ENCODE results near the gene WDR88.
"Not testable (repeated sequence)": the region's sequence is repeated elsewhere in the genome, so short reads cannot be mapped to it uniquely, and the experiment has no call there.

The WDR88 gene

DNA sequence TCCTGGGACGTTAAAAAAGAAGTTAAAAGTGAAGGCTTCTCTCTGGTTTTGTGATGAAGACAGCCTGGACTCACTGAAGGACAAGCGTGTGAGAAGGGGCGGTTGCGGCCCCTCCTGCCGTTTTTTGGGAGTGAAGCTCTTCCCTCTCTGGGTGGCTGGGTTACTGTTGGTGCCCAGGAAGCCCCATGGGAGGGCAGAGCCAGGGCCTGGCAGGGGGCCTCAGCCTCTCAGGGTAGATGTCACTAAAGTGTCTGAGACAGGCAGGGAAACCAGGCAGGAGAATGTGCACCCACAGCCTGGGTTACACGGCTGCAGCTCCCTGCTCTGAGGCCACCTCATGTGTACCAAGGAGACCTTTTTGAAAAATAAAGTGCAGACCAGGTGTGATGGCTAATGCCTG, 1.5 kb upstream of the WDR88 start:
- no peak for DNase-seq

DNA sequence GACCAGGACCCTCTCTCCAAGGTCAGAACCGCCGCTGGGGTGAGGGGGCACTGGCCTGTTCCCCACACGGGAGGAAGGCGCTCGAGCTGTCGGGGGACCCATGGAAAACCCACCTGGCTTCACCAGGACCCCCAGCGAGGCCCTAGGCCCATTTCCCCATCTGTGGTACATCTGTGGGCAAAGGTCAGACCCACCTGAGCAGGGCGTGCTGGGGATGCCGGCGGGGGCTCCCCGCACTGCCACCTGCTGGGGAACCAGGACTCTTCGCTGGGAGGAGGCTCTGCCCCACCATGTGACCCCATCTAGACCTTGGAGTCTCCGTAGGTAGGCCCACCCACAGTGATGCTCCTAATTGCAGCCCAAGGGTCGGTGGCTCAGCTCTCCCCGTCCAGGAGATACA, 511 bp downstream of the WDR88 start:
- no peak for DNase-seq

DNA sequence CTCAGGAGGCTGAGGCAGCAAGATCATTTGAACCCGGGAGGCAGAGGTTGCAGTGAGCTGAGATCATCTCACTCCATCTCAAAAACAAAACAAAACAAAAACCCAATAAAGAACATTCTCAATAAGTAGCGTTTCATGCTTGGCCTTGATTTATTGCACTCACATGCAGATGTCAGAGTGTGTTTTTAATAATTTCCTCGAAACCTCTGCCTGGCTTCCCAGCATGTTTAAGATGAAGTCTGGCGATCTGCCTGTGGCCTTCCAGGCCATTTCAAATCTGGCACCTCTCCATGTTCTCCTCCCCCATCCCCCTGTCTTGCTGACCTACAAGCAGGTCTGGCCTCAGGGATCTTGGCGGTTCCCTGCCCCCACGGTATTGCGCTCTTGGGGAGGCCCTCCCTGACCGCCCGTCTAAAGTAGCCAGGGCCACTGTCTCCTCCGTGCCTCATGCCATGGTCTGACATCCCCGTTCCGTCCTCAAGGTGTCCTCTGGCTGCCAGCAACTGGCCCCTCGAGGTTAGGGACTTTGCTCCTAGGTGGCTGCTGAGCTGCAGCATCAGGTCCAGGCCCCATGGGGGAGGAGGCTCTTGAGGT, 1.6 kb downstream of the WDR88 start:
- DNase-seq = no peak

DNA sequence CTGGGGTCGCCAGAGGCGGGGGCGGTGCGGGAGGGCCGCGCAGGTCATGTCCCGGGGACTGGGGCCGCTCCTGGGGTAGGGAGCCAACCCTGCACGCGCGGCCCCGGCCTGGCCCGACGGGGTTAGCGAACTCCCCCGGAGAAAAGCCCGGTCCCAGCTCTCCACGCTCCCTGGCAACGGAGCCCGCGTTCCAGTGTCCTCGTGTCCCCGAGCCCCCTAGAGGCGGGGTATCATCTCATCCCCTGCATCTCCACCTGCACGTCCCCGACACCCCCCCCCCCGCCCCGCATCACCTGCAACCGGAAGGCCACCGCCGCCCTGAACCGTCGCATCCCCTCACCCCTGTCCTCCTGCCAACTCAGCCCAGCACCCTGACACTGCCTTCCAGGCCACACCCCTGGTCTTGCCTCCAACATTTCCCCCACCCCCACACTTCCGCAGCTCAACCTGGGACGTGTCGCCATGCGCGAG, 2.7 kb downstream of the WDR88 start:
- no peak for DNase-seq

DNA sequence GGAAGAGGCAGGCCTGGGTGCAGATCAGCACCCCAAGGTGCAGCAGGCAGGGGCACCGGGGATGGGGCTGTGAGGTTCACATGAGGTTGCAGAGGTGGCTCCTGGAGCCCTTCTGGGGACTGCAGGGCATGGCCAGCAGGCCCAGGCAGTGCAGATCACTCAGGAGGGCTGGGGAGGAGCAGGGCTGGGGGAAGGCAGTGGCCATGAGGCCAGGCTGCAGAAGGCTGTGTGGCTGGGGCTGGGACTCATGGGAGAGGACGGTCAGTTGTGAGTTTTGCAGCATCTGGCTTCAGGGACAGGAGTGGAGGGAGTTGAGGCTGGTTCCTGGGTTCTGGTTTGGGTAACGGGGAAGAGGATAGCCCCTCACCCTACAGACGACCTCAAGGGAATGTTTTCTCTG, 7.3 kb downstream of the WDR88 start:
- DNase-seq = no peak

DNA sequence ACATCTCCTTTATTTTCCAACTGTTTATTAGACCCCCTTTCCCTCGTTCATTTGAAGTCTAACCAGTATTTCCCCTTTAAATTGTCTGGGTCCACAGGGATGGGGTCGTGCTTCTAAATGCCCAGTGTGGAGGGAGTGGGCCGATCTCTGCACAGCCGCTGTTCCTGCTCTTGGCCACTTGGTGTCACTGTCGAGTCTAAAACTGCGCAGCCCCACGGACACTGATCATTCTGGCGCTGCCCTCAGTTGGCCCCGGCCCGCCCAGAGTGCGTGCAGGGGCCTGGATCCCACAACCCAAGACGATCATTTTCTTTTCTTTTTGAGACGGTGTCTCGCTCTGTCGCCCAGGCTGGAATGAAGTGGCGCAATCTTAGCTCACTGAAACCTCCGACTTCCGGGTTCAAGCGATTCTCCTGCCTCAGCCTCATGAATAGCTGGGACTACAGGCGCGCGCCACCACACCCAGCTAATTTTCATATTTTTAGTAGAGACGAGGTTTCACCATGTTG, 12.0 kb downstream of the WDR88 start:
- DNase-seq = peak; percentile 71

DNA sequence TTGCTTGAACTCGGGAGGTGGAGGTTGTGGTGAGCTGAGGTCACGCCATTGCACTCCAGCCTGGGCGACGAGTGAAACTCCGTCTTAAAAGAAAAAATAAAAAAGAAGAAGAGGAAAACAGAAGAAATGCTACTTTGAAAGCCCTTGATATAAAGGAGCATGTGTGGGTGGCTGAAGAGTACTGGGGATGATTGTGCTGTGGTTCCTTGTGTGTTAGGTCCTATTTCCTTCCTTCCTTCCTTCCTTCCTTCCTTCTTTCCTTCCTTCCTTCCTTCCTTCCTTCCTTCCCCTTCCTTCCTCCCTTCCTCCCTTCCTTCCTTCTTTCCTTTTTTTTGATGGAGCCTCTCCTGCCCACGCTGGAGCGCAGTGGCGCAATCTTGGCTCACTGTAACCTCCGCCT, 14.3 kb downstream of the WDR88 start:
- DNase-seq = no peak

DNA sequence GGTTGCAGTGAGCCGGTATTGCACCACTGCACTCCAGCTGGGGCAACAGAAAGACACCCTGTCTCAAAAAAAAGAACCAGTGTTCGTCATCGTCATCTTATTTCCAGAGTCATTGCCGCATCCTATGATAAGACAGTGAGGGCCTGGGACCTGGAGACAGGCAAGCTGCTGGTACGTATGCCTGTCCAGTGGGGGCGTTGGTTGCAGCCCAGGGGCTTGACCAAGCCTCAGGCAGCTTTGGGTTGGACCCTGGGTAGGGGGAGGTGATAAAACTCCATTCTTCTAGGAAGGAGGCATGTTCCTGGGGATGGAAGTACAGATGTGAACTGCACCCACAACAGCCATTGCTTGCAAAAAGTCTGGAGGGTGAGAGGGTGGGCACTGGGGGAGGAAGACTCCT, 15.6 kb downstream of the WDR88 start:
- no peak for DNase-seq

DNA sequence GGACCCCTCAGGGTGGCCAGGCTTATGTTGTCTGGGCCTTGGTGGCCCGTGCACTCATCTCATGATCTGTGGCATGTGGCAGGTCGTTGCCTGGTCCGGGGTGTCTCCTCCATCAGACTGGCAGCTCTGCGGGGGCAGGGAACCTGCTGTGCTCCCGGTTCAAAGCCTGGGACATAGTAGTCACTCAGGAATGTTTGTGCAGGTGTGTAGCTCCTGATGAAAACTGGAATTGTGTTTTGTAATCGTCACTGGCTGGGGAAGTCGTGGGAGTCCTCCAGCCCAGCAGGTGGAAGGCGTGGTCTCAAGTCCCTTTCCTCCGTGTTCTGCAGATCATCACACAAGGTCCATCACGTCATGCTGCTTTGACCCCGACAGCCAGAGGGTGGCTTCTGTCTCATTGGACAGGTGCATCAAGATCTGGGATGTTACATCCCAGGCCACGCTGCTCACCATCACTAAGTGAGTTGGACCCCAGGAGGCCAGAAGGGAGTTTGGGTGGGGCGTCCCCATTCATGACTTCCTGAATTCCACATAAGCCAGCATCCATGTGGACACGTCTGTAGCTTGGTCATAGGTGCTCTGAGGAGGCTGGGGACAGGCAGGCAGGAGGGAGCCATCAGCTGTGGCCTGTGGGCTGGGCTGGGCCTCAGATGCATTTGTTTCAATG, 19.1 kb downstream of the WDR88 start:
- no peak for DNase-seq

DNA sequence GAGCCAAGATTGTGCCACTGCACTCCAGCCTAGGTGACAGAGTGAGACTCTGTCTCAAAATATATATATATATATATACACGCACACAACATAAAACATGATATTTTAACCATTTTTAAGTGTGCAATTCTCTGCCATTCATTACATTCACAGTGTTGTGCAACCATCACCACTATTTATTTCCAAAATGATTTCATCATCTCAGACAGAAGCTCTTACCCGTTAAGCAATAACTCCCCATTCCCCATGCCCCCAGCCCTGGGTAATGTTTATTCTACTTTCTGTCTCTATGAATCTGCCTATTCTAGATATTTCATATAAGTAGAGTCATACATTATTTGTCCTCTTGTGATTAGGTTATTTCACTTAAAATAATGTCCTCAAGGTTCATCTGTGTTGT, 20.3 kb downstream of the WDR88 start:
- peak; percentile 69 for DNase-seq

DNA sequence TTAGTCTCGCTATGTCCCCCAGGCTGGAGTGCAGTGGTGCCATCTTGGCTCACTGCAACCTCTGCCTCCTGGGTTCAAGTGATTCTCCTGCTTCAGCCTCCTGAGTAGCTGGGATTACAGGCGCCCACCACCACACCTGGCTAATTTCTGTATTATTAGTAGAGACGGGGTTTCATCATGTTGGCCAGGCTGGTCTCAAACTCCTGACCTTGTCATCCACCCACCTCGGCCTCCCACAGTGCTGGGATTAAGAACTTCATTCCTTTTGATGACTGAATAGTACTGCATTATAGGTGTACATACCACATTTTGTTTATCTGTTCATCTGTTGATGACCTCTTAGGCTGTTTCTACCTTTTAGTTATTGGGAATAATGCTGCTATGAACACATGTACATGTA, 20.7 kb downstream of the WDR88 start:
- DNase-seq = not testable (repeated sequence)

DNA sequence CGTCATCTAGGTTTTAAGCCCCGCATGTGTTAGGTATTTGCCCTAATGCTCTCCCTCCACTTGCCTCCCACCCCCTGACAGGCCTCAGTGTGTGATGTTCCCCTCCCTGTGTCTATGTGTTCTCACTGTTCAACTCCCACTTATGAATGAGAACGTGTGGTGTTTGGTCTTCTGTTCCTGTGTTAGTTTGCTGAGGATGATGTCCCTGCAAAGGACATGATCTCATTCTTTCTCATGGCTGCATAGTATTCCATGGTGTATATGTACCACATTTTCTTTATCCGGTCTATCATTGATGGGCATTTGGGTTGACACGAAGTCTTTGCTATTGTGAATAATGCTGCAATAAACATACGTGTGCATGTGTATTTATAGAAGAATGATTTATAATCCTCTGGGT, 22.4 kb downstream of the WDR88 start:
- not testable (repeated sequence) for DNase-seq

DNA sequence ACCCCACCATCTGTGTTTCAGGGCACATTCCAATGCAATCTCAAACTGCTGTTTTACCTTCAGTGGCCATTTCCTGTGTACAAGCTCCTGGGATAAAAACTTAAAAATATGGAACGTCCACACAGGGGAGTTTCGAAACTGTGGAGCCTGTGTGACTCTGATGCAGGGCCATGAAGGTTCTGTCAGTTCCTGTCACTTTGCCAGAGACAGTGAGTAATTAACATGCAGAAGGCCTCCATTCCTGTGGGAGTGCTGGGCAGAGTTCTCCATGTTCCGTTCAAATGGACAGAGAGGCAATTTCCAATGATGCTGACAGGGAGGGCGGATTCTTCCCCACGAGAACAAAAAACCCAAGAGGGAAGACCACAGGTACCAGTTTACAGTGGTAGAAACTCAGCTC, 24.4 kb downstream of the WDR88 start:
- peak; percentile 48 for DNase-seq

DNA sequence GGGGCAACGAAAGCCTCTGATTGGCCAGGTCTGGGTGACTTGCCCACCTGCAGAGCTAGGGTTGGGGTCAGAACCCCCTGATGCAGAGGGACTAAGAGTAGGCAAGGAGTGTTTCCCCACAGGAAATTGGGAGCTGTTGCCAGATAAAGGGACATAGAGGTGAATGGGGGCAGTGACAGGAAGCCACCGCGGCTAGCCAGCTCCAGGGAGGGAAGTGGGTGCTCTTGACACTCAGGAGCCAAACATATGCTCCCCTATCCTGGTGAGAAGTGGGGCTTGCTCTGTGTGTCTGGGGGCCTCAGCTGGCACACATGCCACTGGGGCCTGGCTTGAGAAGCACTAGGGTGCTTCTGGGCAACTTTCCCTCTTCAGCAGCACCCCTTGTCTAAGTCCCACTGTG, 26.0 kb downstream of the WDR88 start:
- DNase-seq = no peak

DNA sequence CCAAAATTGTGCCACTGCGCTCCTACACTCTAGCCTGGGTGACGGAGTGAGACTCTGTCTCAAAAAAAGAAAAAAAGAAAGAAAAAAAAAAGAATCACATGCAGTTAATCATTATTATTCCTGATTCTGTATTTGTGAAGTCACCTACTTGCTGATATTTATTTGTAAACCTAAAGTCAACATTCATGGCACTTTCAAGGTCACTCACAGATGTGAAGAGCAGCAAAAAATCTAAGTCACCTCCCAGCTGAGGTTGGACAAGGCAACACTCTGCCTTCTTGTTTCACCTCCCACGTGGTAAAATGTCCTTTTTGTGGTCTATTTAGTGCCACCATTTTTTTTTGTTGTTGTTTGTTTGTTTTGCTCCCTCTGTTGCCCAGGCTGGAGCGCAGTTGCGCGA, 26.5 kb downstream of the WDR88 start:
- no peak for DNase-seq

DNA sequence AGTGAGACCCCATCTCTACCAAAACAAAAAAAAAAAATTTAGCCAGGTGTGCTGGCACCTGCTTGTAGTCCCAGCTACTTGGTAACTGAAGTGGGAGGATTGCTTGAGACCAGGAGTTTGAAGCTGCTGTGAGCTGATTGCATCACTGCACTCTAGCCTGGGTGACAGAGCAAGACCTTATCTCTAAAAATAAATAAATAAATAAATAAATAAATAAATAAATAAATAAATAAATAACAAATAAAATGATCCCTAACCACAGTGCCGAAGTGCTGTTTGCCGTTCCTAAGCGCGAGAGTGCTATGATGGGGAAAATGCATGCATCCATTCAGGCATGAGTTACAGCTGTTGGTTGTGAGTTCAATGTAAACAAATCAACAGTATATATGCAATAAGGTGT, 27.2 kb downstream of the WDR88 start:
- DNase-seq = no peak

DNA sequence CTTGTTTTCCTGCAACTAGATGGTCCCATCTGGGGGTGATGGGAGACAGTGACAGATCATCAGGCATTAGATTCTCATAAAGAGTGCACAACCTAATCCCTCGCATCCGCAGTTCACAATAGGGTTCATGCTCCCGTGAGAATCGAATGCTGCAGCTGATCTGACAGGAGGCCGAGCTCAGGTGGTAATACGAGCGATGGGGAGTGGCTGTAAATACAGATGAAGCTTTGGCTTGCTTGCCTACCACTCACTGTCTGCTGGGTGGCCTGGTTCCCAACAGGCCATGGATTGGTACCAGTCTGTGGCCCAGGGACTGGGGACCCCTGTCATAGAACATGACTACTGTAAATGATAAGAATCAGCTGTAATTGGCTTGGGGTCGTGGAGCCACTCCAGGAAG, 28.0 kb downstream of the WDR88 start:
- DNase-seq = no peak

DNA sequence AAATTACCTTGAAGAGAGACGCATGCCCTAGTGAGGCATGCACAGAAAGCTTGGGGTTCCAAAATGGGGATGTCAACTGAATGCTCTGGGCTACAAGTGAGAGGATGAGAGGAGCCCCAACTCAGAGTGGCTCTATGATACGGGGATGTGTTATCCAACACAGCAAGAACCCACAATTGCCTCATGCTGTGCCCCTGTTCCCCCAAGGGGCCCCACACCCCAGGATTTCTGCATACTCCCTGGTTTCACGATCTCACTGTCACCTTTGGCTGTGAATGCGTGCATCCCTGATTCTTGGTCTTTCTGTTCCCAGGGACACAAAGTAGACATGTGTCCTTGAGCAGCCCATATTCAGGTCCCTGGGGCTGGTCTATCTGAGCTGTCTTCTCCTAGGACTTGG, 29.3 kb downstream of the WDR88 start:
- DNase-seq = no peak

DNA sequence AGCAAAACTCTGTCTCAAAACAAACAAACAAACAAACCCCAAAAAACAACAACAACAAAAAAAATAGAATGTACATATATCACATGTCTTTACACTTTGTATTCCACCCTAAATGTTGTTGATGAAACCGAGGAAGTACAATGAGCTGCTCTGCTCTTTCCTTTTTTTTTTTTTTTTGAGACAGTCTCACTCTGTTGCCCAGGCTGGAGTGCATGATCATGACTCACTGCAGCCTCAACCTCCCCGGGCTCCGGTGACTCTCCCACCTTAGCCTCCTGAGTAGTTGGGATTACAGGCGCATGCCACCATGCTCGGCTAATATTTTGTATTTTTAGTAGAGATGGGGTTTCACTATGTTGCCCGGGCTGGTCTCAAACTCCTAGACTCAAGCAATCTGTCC, 31.6 kb downstream of the WDR88 start:
- DNase-seq = peak; percentile 20

DNA sequence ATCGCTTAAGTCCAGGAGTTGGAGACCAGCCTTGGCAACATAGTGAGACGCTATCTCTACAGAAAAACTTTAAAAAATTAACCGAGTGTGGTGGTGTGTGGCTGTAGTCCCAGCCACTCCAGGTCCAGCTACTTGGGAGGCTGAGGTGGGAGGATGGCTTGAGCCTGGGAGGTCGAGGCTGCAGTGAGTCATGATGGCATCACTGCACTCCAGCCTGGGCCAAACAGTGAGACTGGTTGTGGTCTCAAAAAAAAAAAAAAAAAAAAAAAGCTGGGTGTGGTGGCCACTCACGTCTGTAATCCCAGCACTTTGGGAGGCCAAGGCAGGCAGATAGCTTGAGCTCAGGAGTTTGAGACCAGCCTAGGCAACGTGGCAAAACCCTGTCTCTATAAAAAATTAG, 34.1 kb downstream of the WDR88 start:
- not testable (repeated sequence) for DNase-seq

DNA sequence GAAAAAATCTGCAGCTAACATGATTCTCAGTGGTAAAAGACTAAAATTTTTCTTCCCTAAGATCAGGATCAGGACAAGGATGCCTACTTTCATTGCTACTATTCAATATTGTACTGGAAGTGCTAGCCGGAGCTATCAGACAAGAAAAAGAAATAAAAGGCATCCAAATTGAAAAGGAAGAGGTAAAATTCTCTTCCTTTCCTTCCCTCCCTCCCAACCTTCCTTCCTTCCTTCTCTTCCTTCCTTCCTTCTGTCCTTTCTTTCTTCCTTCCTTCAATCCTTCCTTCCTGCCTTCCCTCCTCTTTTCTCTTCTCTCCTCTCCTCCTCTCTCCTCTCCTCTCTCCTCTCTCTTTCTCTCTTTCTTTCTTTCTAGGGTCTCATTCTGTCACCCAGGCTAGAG, 35.5 kb downstream of the WDR88 start:
- no peak for DNase-seq

DNA sequence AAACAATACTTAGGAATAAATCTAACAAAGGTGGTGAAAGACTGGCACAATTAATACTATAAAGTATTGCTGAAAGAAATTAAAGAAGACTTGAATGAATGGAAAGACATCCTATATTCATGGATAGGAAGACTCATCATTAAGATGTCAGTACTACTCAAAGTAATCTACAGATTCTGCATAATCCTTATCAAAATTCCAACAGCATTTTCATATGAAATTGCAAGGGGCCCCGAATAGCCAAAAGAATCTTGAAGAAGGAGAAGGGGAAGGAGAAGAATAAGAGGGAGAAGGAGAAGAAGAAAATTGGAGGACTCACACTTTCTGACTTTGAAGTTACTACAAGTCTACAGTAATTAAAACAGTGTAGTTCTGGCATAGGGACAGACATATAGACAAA, 36.6 kb downstream of the WDR88 start:
- DNase-seq = no peak

DNA sequence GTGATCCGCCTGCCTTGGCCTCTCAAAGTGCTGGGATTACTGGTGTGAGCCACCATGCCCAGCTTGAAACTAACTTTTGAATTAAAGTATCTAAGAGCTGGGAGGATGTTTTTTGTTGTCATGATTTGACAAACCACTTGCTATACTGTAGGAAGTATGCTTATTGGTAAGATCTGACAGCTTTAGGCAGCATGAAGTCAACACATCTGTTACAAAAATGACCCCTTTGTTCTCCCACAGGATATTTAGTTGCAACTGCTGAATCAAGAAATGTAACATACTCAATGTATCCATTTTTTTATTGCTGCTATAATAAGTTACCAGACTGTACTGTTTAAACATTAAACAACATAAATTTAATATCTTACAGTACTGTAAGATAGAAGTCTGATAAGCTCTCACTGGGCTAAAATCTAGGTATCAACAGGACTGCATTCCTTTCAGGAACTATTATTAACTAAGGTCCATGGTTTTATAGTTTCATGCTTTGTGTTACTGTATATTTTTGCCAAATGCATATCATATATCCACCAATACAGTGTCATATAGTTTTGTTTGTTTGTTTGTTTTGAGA, 39.4 kb downstream of the WDR88 start:
- DNase-seq = no peak

DNA sequence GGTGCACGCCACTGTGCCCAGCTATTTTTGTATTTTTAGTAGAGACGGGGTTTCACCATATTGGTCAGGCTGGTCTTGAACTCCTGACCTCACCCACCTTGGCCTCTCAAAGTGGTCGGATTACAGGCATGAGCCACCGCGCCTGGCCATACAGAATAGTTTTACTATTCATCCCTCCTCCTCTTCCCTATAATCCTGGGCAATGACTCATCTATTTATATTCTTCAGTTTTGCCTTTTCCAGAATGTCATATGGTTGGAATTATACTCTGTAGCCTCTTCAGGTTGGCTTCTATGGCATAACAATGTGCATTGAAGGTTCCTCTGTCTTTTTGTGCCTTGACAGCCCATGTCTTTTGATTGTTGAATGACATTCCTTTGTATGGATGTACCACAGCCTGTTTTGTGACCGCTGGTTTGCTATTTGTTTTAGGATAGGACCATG, 40.0 kb downstream of the WDR88 start:
- no peak for DNase-seq

DNA sequence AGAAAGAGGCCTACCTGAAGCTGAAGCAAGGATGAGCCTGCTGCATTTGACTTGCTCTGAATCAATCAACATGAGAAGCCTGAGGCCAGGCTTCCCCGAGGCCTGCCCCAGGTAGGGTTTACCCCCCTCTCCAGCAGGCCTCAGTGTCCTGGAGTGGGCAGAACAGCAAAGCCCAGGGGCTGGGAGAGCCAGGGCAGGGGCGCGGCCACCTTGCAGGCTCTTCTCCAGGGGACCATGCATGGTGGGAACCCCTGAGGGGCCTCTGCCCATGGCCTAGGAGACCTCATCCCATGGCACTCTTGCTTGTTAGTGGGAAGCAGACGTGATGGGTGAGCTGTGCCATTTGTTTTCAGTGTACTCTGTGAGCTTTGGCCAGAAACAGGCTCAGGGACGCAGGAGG, 42.3 kb downstream of the WDR88 start:
- no peak for DNase-seq

Measured in suppressor macrophage treated with lipopolysaccharide for 4 hours (primary cell).